ENCODE data around the gene OR2T10.
A peak's percentile ranks its signal among the peaks of the same experiment; 100 is the strongest.
"Not testable (repeated sequence)": the region's sequence is repeated elsewhere in the genome, so short reads cannot be mapped to it uniquely, and the experiment has no call there.

Gene OR2T10

DNA sequence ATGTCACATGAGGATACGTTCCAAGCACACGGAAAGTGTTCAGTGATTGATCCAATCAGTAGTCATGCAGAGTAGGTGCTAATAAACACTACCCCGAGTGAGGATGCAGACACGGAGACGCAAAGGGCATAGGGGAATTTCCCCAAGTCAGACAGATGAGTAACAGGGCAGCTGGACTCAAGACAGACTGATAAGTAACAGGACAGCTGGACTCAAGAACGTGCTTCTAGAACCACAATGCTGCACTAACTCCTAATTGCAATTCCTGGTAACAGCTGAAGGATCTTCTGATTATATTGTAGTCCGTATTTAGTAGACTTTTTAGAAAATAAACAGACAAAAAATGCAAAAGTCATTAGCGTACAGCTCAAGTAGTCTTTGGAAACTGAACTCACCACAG, 1.9 kb upstream of the OR2T10 start:
- FAIRE-seq (peak; percentile 20), DNase-seq (ENCODE audit: insufficient read length, low spot score) (no peak)

DNA sequence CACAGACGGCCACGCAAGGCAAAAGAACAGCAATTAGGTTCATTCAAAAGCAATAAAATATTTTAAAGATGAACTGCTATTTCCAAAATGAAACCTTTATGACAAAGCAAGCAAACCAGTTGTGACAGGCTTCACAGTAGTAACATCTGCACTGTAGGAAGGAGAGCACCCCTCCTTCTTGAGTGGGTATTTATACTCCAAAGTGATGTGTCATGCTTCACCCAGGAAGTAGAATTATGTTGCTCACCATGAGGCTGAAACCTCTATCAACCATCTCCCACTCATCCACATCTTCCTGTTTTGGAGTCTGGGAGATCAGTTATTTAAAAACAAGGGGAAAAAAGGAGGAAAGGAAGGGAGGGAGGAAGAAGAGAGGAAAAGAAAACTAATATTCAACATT, 885 bp downstream of the OR2T10 start:
- DNase-seq (ENCODE audit: insufficient read length, low spot score), result peak; percentile 9
- no peak for FAIRE-seq

DNA sequence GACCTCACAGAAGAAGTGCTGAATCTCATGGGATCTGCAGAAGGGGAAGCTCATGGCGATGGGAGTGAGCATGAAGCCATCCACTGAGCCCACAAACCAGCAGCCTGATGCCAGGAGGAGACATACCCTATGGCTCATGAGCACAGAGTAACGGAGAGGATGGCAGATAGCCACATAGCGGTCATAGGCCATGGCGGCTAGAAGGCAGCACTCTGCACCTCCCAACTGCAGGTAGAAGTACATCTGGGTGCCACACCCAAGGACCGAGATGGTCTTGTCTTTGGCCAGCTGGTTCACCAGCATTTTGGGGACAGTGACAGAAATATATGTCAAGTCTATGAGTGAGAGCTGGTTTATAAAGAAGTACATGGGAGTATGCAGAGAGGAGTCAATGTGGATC, 4.3 kb downstream of the OR2T10 start:
- DNase-seq (ENCODE audit: insufficient read length, low spot score) (no peak), FAIRE-seq (no peak)

DNA sequence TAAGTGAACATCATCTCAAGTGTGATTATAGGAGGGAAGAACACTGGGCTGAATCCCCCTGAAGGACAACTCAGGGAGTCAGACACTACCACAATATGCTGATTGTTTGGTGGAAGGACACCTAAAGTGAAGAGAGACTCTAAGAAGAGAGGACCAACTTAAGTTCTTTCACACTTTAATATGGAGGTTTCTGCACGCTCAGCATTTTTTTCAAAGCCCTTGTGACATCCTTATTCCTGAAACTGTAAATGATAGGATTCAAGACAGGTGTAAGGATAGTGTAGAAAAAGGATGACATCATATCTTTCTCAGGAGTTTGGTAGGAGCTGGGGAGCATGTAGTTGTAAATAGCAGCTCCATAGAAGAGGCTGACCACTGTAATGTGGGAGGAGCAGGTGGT, 4.8 kb downstream of the OR2T10 start:
- FAIRE-seq (no peak), DNase-seq (ENCODE audit: insufficient read length, low spot score) (no peak)

DNA sequence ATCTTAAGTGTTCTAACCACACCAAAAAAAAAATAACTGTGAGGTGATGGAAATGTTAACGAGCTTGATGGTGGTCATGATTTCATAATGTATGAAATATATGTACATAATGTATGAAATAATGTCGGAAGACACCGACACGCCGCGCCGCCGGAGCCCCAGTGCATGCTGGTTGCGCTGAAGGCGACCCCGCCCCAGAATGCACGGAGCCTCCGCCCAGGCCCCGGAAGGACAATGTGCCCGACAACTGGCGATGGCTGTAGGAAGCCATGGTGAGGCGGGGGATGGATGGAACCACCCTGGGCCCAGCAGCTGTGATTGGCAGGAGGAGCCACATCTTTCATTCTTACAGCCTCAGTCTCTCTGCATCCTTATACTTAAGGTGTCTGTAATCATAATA, 7.4 kb downstream of the OR2T10 start:
- DNase-seq (ENCODE audit: insufficient read length, low spot score), result no peak

DNA sequence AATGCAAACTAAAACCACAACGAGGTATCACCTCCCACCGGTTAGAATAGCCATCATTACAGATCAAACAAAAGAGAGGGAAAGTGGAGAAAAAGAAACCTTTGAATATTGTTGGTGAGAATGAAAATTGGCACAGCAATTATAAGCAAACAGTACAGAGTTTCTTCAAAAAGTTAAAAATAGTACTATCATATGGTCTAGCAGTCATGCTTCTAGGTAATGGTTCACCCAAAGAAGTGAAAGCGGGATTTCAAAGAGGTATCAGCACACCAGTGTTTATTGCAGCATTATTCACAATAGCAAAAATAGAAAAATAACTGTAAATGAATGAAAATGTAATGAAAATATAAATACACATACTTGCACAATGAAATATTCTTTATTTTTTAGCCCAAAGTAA, 8.2 kb downstream of the OR2T10 start:
- DNase-seq (ENCODE audit: insufficient read length, low spot score) (no peak), FAIRE-seq (no peak)

More for the DNA sequence above, 7.4 kb downstream of the OR2T10 start:
- no peak for FAIRE-seq

DNA sequence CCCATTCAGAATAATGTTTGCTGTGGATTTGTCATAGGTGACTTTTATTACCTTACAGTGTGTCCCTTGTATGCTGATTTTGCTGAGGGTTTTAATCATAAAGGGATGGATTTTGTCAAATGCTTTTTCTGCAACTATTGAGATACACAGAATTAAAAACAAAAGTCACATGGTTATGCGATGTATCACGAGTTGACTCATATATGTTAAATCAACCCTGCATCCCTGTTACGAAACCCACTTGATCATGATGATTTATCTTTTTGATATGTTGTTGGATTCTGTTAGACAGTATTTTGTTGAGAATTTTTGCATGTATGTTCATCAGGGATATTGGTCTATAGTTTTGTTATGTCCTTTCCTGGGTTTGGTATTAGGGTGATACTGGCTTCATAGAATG, 12.2 kb downstream of the OR2T10 start:
- DNase-seq (ENCODE audit: insufficient read length, low spot score) (no peak), FAIRE-seq (no peak)

DNA sequence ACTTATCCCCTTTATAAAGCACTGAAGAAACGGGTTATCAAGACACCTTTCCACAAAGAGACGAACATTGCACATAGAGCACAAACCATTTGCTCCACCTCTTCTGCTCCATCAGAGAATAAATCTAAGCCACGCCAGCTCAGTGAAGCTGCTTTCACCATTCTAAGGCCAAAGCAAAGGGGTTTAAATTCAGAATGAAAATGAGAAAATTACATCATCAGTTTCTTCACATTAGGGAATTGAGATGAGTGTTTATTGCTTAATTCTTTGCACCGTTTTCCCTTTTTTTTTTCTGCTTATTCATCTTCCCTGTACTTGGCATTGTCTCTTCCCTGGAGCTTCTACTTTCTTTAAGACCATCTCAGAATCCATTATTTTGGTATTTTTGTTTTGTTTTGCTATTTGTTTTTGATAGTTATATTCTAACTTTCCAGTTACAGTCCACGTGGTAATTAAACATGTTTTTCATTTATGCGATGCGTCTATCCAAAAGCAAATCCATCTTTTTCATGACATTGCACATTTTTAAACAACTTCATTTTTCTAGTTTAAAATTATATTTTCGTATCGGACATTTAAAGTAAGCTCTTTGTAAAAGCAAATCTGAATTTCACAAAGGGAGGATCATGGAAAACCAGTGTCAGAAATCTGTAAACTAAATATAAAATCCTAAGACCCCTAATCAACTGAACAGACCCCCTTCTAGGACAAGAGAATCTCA, 21.1 kb downstream of the OR2T10 start:
- DNase-seq (ENCODE audit: insufficient read length, low spot score) (no peak), FAIRE-seq (no peak)

DNA sequence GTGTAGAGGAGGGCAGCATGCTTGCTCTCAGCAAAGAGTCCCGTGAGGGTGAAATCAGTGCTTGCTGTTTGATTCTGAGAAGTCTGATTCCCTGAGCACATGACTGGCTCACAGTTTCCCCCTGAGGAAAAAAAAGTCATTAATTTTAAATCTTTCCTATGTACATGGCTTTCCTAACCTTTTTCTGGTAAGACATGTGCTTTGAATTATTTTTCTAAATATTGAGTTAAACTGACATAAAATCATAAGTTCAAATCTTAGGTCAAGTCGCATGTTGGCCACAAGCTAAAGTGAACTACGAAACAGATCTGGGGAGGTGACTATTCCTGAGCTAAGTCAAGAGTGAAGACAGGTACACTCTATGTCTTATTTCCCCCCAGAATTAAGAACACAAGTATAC, 22.8 kb downstream of the OR2T10 start, which contains the start of gene OR2T34:
TSS of gene OR2T34 (minus strand) at position 101 of the 400 bp plus-strand sequence. CDS start at position 101, 0 bp downstream.
- FAIRE-seq, result peak; percentile 33
- DNase-seq (ENCODE audit: insufficient read length, low spot score), result not testable (repeated sequence)

DNA sequence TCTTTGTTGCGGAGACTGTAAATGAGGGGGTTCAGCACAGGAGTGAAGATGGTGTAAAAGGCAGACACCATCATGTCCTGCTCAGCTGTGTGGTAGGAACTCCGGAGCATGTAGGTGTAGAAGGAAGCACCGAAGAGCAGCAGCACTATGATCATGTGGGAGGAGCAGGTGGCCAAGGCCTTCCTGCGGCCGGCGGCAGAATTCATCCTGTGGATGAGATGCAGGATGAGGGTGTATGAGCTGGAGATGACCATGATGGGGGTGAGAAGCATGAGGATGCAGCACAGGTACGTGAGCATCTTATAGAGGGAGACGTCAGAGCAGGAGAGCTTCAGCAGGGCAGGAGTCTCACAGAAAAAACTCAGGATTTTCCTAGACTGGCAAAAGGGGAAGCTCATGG, 23.6 kb downstream of the OR2T10 start:
- FAIRE-seq, result peak; percentile 68
- not testable (repeated sequence) for DNase-seq (ENCODE audit: insufficient read length, low spot score)

DNA sequence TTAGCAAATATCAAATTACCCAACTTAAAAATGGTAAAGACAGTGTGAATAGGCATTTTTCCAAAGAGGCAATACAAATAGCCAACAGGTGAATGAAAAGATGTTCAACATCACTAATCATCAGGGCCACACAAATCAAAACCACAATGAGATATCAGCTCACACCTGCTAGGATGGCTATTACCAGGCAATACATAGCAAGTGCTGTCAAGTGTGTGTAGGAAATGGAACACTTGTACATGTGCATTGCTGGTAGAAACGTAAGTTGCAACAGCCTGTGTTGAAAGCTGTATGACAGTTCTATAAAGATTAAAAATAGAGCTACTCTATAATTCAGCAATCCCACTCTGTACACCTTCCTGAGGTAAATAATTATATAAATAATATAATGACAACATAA, 25.5 kb downstream of the OR2T10 start:
- FAIRE-seq, result peak; percentile 68

DNA sequence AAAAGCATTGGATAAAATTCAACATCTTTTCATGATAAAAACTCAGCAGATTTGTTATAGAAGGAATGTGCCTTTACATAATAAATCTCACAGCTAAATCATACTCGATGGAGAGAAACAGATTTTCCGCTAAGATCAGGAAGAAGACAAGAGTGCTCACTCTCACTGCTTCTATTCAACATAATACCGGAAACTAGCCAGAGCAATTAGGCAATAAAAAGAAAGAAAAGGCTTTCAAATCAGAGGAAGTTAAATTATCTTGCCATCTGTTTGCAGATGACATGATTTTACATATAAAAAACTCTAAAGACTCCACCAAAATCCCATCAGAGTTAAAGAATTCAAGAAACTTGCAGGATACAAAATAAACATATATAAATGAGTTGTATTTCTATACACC, 26.7 kb downstream of the OR2T10 start:
- DNase-seq (ENCODE audit: insufficient read length, low spot score); FAIRE-seq: not testable (repeated sequence)

More for the DNA sequence above, 25.5 kb downstream of the OR2T10 start:
- DNase-seq (ENCODE audit: insufficient read length, low spot score), result not testable (repeated sequence)

DNA sequence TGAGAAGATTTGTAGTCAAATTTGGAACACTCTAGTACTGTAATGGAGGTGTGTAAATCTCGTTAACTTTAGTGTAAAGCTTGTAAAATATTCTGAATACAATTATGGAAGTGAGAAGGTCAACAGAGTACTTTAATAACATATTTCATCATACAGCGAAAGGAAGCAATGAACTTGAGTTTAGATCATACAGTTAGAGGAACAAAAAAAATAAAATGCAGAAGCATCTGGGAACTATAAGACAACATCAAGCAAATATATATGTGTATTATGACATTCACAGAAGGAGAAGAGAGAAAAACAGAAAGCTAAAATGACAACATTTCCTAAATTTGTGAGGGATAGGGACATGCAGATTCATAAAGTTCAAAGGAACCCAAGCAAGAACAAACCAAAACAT, 28.5 kb downstream of the OR2T10 start:
- FAIRE-seq; DNase-seq (ENCODE audit: insufficient read length, low spot score): not testable (repeated sequence)

DNA sequence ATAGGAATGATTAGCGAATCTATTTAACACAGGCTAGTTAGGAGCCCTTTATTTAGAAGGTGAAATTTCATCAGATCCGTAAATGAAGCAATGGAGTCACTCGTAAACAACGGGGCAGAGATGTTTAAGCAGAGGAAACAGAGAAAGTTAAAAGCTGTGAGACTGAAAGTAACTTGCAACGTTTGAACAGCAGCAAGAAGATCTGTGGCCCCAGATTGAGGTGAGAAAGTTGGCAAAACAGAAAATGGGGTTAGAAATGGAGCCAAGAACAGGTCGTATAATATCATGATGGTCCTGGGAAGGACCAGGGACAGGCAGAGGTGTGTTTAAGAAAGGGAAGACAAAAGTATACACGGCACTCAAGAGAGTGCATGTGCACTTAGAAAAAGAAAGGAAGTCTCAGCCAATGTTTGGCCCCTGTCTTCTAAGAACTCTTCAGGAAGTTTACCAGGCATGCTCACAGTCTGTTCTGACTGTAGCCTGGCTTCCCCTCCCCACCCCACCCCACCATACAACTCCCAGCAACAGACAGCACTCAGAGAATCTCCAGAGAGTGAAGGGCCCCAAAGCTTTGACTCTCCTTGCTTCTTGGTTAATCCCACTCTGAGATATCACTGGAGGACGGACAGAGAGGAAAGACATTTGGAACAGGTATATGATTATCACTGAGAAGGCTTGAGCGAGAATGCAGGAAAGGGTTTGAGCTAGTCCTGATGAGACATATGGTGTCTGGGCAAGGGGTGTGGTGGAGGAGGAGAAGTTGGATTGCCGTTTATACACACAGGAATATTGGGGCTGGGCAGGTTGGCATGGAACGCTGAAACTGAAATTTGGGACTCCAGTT, 31.7 kb downstream of the OR2T10 start:
- peak; percentile 63 for FAIRE-seq
- not testable (repeated sequence) for DNase-seq (ENCODE audit: insufficient read length, low spot score)

DNA sequence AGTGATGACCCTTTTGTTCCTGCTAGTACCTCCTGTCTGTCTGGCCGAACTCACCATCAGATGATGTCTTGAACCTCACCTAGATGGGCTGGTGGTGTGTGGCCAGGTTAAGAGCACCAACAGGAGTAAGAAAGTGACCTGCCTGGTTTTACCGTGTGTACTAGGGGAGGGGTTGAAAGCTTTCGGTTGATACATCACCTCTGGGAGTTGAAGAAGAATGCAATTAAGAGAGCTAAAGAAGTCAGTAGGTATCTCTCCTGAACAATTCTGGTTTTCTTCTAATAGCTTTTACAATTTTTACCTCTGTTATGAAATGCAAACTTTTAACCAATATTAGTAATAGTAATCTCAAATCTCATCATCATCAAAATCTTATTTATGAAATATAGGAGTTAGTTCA, 34.8 kb downstream of the OR2T10 start, which contains the start of gene OR2T29:
TSS of gene OR2T29 (minus strand) at position 101 of the 400 bp plus-strand sequence. CDS start 3,281 bp downstream, outside the sequence.
- FAIRE-seq, result not testable (repeated sequence)

DNA sequence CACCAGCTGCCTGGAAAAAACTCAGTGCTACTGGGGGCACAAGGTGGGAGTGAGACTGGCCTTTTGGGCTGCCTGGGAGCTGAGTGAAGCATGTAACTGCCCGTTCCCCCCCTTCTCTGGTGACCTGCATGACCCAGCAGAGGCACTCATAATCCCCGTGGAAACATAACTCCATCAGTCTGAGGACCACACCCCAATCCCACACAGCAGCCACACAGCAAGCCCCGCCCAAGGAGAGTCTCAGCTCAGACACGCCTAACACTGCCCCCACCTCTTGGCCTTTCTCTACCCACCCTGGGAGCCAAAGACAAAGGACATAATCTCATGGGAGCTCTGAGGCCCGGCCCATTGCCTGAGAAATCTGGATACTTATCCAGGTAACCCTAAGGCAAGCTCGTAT, 46.5 kb downstream of the OR2T10 start:
- not testable (repeated sequence) for DNase-seq (ENCODE audit: insufficient read length, low spot score); FAIRE-seq

More for the DNA sequence above, 34.8 kb downstream of the OR2T10 start, which contains the start of gene OR2T29:
- not testable (repeated sequence) for DNase-seq (ENCODE audit: insufficient read length, low spot score)

DNA sequence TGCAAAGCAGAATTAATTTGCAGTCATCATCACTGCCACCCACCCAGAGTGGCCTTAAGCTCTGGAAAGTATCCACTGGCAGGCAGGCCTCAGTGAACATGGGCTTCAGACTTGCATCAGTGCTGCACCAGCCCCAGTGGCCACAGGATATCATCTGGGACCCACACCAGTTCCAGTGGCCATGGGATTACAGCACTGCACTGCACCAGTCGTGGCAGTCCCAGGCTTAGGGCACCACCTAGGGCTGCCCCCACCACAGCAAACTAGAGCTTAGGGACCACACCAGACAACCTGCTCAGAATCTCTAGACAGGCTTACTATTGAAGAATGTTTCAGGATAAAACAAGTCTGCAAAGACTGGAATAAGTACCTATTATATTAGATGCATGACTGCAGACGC, 50.1 kb downstream of the OR2T10 start:
- FAIRE-seq, result not testable (repeated sequence)

More for the DNA sequence above, 50.1 kb downstream of the OR2T10 start:
- DNase-seq (ENCODE audit: insufficient read length, low spot score), result not testable (repeated sequence)

All from HTR-8/SVneo (cell line).